GM23338 (cell line): ENCODE measurements around the gene LENG9. TPM values are rescaled to one million over a fixed set of nuclear protein-coding genes. Genes with fewer than 3 reads are reported as not detected.

Experiments
- ATAC-seq: fragments of 200-7000 bp; cut with Tn5 transposase; 3 replicates; pipeline ENCODE4 v1.9.1; 2020
- DNase-seq: peaks from one replicate; pipeline ENCODE4 v3.0.0-alpha.2; 2015; ENCODE audit warnings: low spot score
- H2AFZ ChIP-seq: fragments of 200-600 bp; sonication (generic); 2 replicates; pipeline ENCODE4 v1.8.0; 2016; ENCODE audit warnings: antibody characterized with exemption, mild to moderate bottlenecking, moderate library complexity
- H3F3A ChIP-seq: fragments of 200-600 bp; sonication (generic); replicated peaks from 2 replicates; pipeline ENCODE4 v1.8.0; 2017; ENCODE audit warnings: antibody characterized with exemption, mixed run types, low read depth
- H3K27ac ChIP-seq: fragments of 200-600 bp; sonication (generic); 2 replicates; pipeline ENCODE4 v1.6.1; 2016; ENCODE audit warnings: low read depth
- H3K27me3 ChIP-seq: fragments of 200-600 bp; sonication (generic); 2 replicates; pipeline ENCODE4 v1.8.0; 2016; ENCODE audit warnings: mild to moderate bottlenecking, mixed run types, moderate library complexity; ENCODE audit not compliant: insufficient read depth
- H3K36me3 ChIP-seq: fragments of 200-600 bp; sonication (generic); 2 replicates; pipeline ENCODE4 v1.8.0; 2016; ENCODE audit warnings: mild to moderate bottlenecking; ENCODE audit not compliant: insufficient read depth
- H3K4me1 ChIP-seq: fragments of 200-600 bp; sonication (generic); 2 replicates; pipeline ENCODE4 v1.8.0; 2016; ENCODE audit warnings: mild to moderate bottlenecking, moderate library complexity; ENCODE audit not compliant: insufficient read depth
- H3K4me2 ChIP-seq: fragments of 200-600 bp; sonication (generic); 2 replicates; pipeline ENCODE4 v1.7.1; 2017; ENCODE audit warnings: mixed run types
- H3K4me3 ChIP-seq: fragments of 200-600 bp; sonication (generic); 2 replicates; pipeline ENCODE4 v1.6.1; 2016; ENCODE audit warnings: mixed run types
- H3K79me2 ChIP-seq: fragments of 200-600 bp; sonication (generic); replicated peaks from 2 replicates; pipeline ENCODE4 v1.8.0; 2017; ENCODE audit warnings: mild to moderate bottlenecking; ENCODE audit not compliant: insufficient read depth
- H3K9me2 ChIP-seq: fragments of 200-600 bp; sonication (generic); 2 replicates; pipeline ENCODE4 v1.8.0; 2017; ENCODE audit not compliant: insufficient read depth
- H4K20me1 ChIP-seq: fragments of 200-600 bp; sonication (generic); replicated peaks from 2 replicates; pipeline ENCODE4 v1.8.0; 2017; ENCODE audit warnings: mild to moderate bottlenecking; ENCODE audit not compliant: insufficient read depth
- H3K27ac Mint-ChIP-seq: 2 replicates; pipeline ENCODE4 v1.8.0; 2020; ENCODE audit warnings: inconsistent platforms, mild to moderate bottlenecking, moderate library complexity, mixed read lengths
- H3K27me3 Mint-ChIP-seq: 3 replicates; pipeline ENCODE4 v1.8.0; 2022; ENCODE audit warnings: low read depth, mild to moderate bottlenecking, moderate library complexity, mixed read lengths, inconsistent platforms; ENCODE audit not compliant: insufficient read depth, poor library complexity
- H3K36me3 Mint-ChIP-seq: 3 replicates; pipeline ENCODE4 v1.8.0; 2021; ENCODE audit warnings: low read depth, mild to moderate bottlenecking, inconsistent platforms, moderate library complexity, mixed read lengths
- H3K4me1 Mint-ChIP-seq: 3 replicates; pipeline ENCODE4 v1.8.0; 2020; ENCODE audit warnings: mild to moderate bottlenecking, inconsistent platforms, mixed read lengths
- H3K4me3 Mint-ChIP-seq: 3 replicates; pipeline ENCODE4 v1.8.0; 2021; ENCODE audit warnings: moderate library complexity, mild to moderate bottlenecking, inconsistent platforms, mixed read lengths
- H3K9me3 Mint-ChIP-seq: 3 replicates; pipeline ENCODE4 v1.8.0; 2020; ENCODE audit warnings: moderate library complexity, mild to moderate bottlenecking, inconsistent platforms, mixed read lengths
- CREB1 ChIP-seq: fragments of 250-450 bp; sonication (Bioruptor Pico); IDR thresholded peaks from 2 replicates; pipeline ENCODE4 v1.5.0; 2020; ENCODE audit warnings: low read depth, mild to moderate bottlenecking, moderate library complexity
- EZH2 ChIP-seq: fragments of 200-600 bp; sonication (generic); IDR thresholded peaks from one replicate; pipeline ENCODE4 v1.8.0; 2017; ENCODE audit warnings: antibody characterized with exemption, mild to moderate bottlenecking, low read depth; ENCODE audit not compliant: unreplicated experiment
- EZH2phosphoT487 ChIP-seq: fragments of 200-600 bp; sonication (generic); IDR thresholded peaks from one replicate; pipeline ENCODE4 v1.8.1; 2018; ENCODE audit warnings: antibody characterized with exemption; ENCODE audit not compliant: unreplicated experiment
- JUNB ChIP-seq: IDR thresholded peaks from one replicate; pipeline ENCODE4 v1.6.1; 2016; ENCODE audit warnings: antibody characterized with exemption; ENCODE audit not compliant: unreplicated experiment
- NANOG ChIP-seq: IDR thresholded peaks from 2 replicates; pipeline ENCODE4 v1.6.1; 2016; ENCODE audit warnings: antibody characterized with exemption, borderline replicate concordance
- REST ChIP-seq: IDR thresholded peaks from one replicate; pipeline ENCODE4 v1.6.1; 2018; ENCODE audit warnings: antibody characterized with exemption; ENCODE audit not compliant: unreplicated experiment
- STAT1 ChIP-seq: IDR thresholded peaks from one replicate; pipeline ENCODE4 v1.6.1; 2016; ENCODE audit warnings: antibody characterized with exemption; ENCODE audit not compliant: unreplicated experiment
- polyA plus RNA-seq: library from polyadenylated mRNA; unstranded; fragments of >200 nt; fragmentation: Nextera tagmentation; extraction: Ambion mirVana; gene quantifications from 2 replicates; pipeline ENCODE4 v1.2.1, GENCODE V29; 2016
- total RNA-seq: library from RNA; depleted of rRNA; stranded (reverse); fragments of >200 nt; shearing (Covaris generic); gene quantifications from 2 replicates; pipeline ENCODE4 v1.2.3, GENCODE V29; 2014
- TF ChIP-seq, protein P1 (sequence below), 2 experiments: fragments of 200-600 bp in 1 of 2; sonication (generic) in 1 of 2; conservative IDR thresholded peaks; 2 replicates each; pipeline versions ENCODE4 v1.5.1 to v1.6.1; 2016 to 2017; ENCODE audit warnings: antibody characterized with exemption in 2 of 2, low read depth in 2 of 2, mild to moderate bottlenecking in 2 of 2, moderate library complexity in 1 of 2

Gene LENG9
- total and polyA plus RNA-seq, 2 experiments from 2014 or later = 0.26 to 6.4 TPM

- no peaks in the 10 kb centered on the region for H3K9me2 ChIP-seq
- Mint-ChIP-seq H3K4me3 (no peak overlapping the region), H3K27me3 (peaks cover 21% of the 10 kb centered on the region), H3K4me1 (peaks cover 26% of the 10 kb centered on the region), H3K27ac (no peak overlapping the region), H3K36me3 (peaks cover 53% of the 10 kb centered on the region), H3K9me3 (no peaks in the 10 kb centered on the region; the same call in 2 of the 3 replicates)
- H3K36me3 ChIP-seq = no peaks in the 10 kb centered on the region
- H3K4me2 ChIP-seq = no peak overlapping the region
- no peak overlapping the region for H2AFZ ChIP-seq
- TF ChIP-seq REST (no peak), STAT1 (no peak), CREB1 (CRISPR knock-in tag) (no peak), EZH2 (no peak), JUNB (no peak), EZH2phosphoT487 (no peak), NANOG (no peak)
- ATAC-seq (no peak), DNase-seq (no peak)
- no peaks in the 10 kb centered on the region for H3K27me3 ChIP-seq
- 0 out of 2 replicates have a peak, but pooled peaks cover 7% of the 10 kb centered on the region for H3F3A ChIP-seq
- H3K4me3 ChIP-seq = no peak overlapping the region
- H3K79me2 ChIP-seq = 0 out of 2 replicates have a peak, but pooled peaks cover 3% of the 10 kb centered on the region
- no peaks in the 10 kb centered on the region; the same call in 1 of the 2 replicates for H4K20me1 ChIP-seq
- H3K4me1 ChIP-seq = peaks cover 14% of the 10 kb centered on the region
- H3K27ac ChIP-seq = no peak overlapping the region
Measured at GRCh38 chr19:54425382-54425723, 38.2 kb downstream of the LENG9 start.

DNA sequence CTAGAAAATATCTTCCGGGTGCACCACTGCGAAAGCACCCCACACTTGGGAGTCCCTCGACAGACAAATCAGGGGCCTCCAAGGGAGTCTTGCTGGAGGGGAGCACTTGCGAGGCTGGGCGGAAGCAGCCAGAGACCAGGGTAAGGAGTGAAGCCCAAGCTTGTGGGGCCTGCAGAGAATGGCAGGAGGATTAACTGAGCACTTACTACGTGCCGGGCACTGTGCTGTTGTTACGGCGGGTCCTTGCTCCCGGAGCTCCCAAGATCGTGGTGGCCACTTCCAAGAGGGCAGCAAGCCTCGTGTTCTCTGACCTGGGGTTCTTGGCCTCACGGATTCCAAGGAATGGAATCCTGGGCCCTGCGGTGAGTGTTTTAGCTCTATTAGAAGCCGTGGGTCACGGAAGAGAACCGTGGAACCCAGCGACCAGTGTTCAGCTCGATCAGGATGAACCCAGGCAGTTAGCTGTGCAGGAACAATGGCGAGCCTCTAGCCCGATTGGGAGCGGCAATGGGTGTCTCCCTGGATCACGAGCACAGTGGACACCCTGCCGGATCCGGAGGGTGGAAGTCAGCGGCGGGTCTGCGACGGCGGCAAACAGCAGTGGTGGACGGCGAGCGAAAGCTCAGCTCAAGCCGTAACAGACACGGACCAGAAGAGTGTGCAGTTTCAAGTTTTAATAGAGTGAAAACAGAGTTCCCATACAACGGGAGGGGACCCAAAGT is 38.8 kb downstream of the LENG9 start:
- DNase-seq = no peak
- Histone ChIP-seq H3K27ac (no peak overlapping the region), H3K36me3 (no peaks in the 10 kb centered on the region), H3K27me3 (no peaks in the 10 kb centered on the region), H4K20me1 (no peaks in the 10 kb centered on the region; the same call in 1 of the 2 replicates), H3K4me2 (no peak overlapping the region), H3K79me2 (0 out of 2 replicates have a peak, but pooled peaks cover 3% of the 10 kb centered on the region), H3K4me1 (peaks cover 18% of the 10 kb centered on the region), H2AFZ (no peak overlapping the region), H3F3A (peaks cover 7% of the 10 kb centered on the region; the same call in 1 of the 2 replicates), H3K4me3 (no peak overlapping the region), H3K9me2 (no peaks in the 10 kb centered on the region)
- peaks cover 53% of the 10 kb centered on the region for H3K36me3 Mint-ChIP-seq
- H3K27me3 Mint-ChIP-seq = peaks cover 23% of the 10 kb centered on the region
- no peak for TF ChIP-seq REST
- TF ChIP-seq, protein P1, sequence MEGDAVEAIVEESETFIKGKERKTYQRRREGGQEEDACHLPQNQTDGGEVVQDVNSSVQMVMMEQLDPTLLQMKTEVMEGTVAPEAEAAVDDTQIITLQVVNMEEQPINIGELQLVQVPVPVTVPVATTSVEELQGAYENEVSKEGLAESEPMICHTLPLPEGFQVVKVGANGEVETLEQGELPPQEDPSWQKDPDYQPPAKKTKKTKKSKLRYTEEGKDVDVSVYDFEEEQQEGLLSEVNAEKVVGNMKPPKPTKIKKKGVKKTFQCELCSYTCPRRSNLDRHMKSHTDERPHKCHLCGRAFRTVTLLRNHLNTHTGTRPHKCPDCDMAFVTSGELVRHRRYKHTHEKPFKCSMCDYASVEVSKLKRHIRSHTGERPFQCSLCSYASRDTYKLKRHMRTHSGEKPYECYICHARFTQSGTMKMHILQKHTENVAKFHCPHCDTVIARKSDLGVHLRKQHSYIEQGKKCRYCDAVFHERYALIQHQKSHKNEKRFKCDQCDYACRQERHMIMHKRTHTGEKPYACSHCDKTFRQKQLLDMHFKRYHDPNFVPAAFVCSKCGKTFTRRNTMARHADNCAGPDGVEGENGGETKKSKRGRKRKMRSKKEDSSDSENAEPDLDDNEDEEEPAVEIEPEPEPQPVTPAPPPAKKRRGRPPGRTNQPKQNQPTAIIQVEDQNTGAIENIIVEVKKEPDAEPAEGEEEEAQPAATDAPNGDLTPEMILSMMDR (conservative IDR thresholded peaks at IDR 0.05; ENCODE audit: low read depth in 2 of 2) = no peak
- TF ChIP-seq EZH2 = no peak
- TF ChIP-seq CREB1 (CRISPR knock-in tag) = no peak
- no peak overlapping the region for H3K4me3 Mint-ChIP-seq
- no peak overlapping the region for H3K27ac Mint-ChIP-seq
- no peak for ATAC-seq
- peaks cover 29% of the 10 kb centered on the region for H3K4me1 Mint-ChIP-seq
- no peaks in the 10 kb centered on the region; the same call in 2 of the 3 replicates for H3K9me3 Mint-ChIP-seq
